RWPE2 (cell line): ENCODE results near the gene SLC35F5.
"Not testable (repeated sequence)": the region's sequence is repeated elsewhere in the genome, so short reads cannot be mapped to it uniquely, and the experiment has no call there.

Source experiments
- ATAC-seq: fragments of 200-7000 bp; cut with Tn5 transposase; 3 replicates; pipeline ENCODE4 v1.9.1; 2021; ENCODE audit warnings: low read depth
- DNase-seq: peaks from one replicate; pipeline ENCODE4 v3.0.0-alpha.2; 2020; ENCODE audit warnings: low spot score
- H3K27ac ChIP-seq: fragments of 450-650 bp; 2 replicates; pipeline ENCODE4 v1.5.1; 2017; ENCODE audit warnings: mild to moderate bottlenecking; ENCODE audit not compliant: poor library complexity, severe bottlenecking
- H3K27me3 ChIP-seq: fragments of 250-450 bp; sonication (Bioruptor Pico); 2 replicates; pipeline ENCODE4 v1.5.1; 2021; ENCODE audit warnings: mild to moderate bottlenecking, moderate library complexity; ENCODE audit not compliant: insufficient read depth, poor library complexity, severe bottlenecking
- H3K36me3 ChIP-seq: fragments of 250-450 bp; sonication (Bioruptor Pico); 2 replicates; pipeline ENCODE4 v1.5.1; 2020; ENCODE audit warnings: low read depth, mild to moderate bottlenecking, moderate library complexity
- H3K4me1 ChIP-seq: fragments of 250-450 bp; sonication (Bioruptor Pico); 2 replicates; pipeline ENCODE4 v1.5.1; 2021; ENCODE audit warnings: mild to moderate bottlenecking, moderate library complexity; ENCODE audit not compliant: insufficient read depth, poor library complexity, severe bottlenecking
- H3K4me3 ChIP-seq: fragments of 250-450 bp; sonication (Bioruptor Pico); 2 replicates; pipeline ENCODE4 v1.5.1; 2021; ENCODE audit warnings: mild to moderate bottlenecking, moderate library complexity; ENCODE audit not compliant: severe bottlenecking
- H3K9me3 ChIP-seq: fragments of 250-450 bp; sonication (Bioruptor Pico); 2 replicates; pipeline ENCODE4 v1.5.1; 2021; ENCODE audit warnings: mild to moderate bottlenecking, moderate library complexity; ENCODE audit not compliant: severe bottlenecking
- TF ChIP-seq, protein P1 (sequence below): fragments of 450-650 bp; IDR thresholded peaks from one replicate; pipeline ENCODE4 v1.5.1; 2017; ENCODE audit warnings: mild to moderate bottlenecking, moderate library complexity; ENCODE audit not compliant: poor library complexity, severe bottlenecking

The SLC35F5 gene

GRCh38 chr2:113777371-113777770 is 20.9 kb upstream of the SLC35F5 start:
- H3K36me3 ChIP-seq = no peaks in the 10 kb centered on the region
- H3K27me3 ChIP-seq = no peaks in the 10 kb centered on the region
- H3K27ac ChIP-seq = no peak overlapping the region
- H3K4me1 ChIP-seq = no peaks in the 10 kb centered on the region
- DNase-seq (no peak), ATAC-seq (no peak)
- H3K4me3 ChIP-seq = no peak overlapping the region
- TF ChIP-seq, protein P1, sequence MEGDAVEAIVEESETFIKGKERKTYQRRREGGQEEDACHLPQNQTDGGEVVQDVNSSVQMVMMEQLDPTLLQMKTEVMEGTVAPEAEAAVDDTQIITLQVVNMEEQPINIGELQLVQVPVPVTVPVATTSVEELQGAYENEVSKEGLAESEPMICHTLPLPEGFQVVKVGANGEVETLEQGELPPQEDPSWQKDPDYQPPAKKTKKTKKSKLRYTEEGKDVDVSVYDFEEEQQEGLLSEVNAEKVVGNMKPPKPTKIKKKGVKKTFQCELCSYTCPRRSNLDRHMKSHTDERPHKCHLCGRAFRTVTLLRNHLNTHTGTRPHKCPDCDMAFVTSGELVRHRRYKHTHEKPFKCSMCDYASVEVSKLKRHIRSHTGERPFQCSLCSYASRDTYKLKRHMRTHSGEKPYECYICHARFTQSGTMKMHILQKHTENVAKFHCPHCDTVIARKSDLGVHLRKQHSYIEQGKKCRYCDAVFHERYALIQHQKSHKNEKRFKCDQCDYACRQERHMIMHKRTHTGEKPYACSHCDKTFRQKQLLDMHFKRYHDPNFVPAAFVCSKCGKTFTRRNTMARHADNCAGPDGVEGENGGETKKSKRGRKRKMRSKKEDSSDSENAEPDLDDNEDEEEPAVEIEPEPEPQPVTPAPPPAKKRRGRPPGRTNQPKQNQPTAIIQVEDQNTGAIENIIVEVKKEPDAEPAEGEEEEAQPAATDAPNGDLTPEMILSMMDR = no peak
- H3K9me3 ChIP-seq = no peaks in the 10 kb centered on the region

DNA sequence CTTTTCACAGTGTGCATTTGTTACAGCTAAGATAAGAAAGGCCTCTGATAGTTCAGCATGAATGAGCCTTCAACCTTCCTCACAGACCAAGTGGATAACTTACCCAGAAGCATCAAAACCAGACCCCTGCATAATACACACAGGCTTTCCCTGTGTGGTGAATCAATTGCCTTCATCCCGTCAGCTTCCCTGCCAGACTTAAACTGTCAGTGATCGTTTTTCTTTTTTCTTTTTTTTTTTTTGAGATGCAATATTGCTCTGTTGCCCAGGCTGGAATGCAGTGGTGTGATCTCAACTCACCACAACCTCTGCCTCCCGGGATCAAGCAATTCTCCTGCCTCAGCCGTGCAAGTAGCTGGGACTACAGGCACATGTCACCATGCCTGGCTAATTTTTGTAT is 20.5 kb upstream of the SLC35F5 start:
- TF ChIP-seq, protein P1 = no peak
- ATAC-seq = no peak
- DNase-seq = no peak

DNA sequence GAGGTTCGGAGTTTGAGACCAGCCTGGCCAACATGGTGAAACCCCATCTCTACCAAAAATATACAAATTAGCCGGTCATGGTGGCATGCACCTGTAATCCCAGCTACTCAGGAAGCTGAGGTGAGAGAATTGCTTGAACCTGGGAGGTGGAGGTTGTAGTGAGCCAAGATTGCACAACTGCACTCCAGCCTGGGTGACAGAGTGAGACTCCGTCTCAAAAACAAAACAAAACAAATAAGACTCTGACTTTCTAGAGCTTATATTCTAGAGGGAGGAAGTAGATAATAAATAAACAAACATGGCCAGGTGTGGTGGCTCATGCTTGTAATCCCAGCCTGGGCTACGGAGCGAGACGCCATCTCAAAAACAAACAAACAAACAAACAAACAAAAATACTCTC is 18.2 kb upstream of the SLC35F5 start:
- not testable (repeated sequence) for H3K27ac ChIP-seq, ATAC-seq, DNase-seq, H3K4me1 ChIP-seq, H3K4me3 ChIP-seq, H3K36me3 ChIP-seq, H3K27me3 ChIP-seq, H3K9me3 ChIP-seq

More for the DNA sequence above, 20.5 kb upstream of the SLC35F5 start:
- no peaks in the 10 kb centered on the region for H3K4me1 ChIP-seq
- H3K4me3 ChIP-seq = no peak overlapping the region
- no peak overlapping the region for H3K27ac ChIP-seq
- no peaks in the 10 kb centered on the region for H3K9me3 ChIP-seq
- no peaks in the 10 kb centered on the region for H3K36me3 ChIP-seq
- no peaks in the 10 kb centered on the region for H3K27me3 ChIP-seq

DNA sequence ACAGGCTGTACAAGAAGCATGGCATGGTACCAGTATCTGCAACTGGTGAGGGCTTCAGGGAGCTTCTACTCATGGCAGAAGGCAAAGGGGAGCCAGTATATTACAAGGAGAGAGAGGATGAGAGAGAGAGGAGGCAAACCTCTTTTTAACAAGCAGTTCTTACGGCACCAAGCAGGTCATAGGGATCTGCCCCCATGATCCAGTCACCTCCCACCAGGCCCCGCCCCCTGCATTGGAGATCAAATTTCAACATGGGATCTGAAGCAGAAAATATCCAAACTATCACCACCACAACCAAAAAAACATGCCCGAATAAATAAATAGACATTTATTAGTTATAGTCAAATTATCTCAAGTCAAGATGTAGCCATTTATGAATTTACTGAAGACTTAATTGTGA is 14.5 kb upstream of the SLC35F5 start:
- Histone ChIP-seq H3K36me3 (no peaks in the 10 kb centered on the region), H3K4me1 (no peaks in the 10 kb centered on the region), H3K27ac (no peak overlapping the region), H3K27me3 (no peaks in the 10 kb centered on the region), H3K4me3 (no peak overlapping the region), H3K9me3 (no peaks in the 10 kb centered on the region)
- DNase-seq = no peak
- no peak for ATAC-seq
- TF ChIP-seq, protein P1 = no peak

- DNase-seq (no peak), ATAC-seq (no peak)
- Histone ChIP-seq H3K36me3 (no peaks in the 10 kb centered on the region), H3K4me3 (no peak overlapping the region), H3K27me3 (no peaks in the 10 kb centered on the region), H3K9me3 (no peaks in the 10 kb centered on the region), H3K4me1 (no peaks in the 10 kb centered on the region), H3K27ac (no peak overlapping the region)
- TF ChIP-seq, protein P1 = no peak
Measured at GRCh38 chr2:113769555-113769954, 13.1 kb upstream of the SLC35F5 start.
